A204.1 (cell line): ENCODE data around the gene FAM50A.

Source experiments
- FAIRE-seq: peaks from 2 replicates; lab custom pipeline; 2012; peaks lifted over from hg19 to GRCh38; lab: Jason Lieb, UNC

Gene FAM50A

DNA sequence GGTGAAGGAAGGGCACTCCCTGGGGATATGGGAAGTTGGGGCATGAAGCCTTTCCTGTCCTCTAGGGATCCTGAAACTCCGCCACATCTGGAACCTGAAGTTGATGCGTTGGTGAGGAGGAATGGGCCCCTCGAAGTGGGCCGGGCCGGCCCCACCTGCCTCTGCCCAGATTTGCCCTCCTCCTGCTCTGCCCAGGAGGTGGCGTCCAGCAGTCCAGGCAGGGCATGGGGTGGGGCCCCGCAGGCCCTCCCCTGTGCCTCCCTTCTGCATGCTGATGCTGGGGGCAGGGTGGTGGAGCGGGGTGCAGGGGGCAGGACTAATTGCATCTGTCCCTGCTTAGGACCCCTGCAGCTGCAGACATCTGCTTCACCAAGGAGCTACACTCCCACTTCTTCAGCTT is 30.8 kb upstream of the FAM50A start:
- FAIRE-seq, result no peak

DNA sequence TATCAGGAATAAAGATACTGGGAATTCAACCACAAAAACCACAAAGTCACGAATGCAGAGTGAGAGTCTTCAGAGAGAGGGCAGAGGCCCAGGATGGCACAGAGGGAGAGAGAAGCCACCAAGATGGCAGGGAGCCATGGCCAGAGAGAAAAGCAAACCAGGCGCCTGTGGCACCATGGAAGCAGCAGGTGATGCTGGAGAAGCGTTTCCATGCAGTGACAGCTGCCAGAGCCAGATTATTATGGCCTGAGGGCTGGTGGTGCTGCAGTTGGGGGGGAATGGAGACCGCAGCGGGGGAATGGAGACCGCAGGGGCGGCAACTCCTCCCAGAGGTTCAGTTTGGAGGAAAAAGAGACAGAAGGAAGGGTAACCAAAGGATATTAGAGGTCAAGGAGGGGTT is 26.8 kb upstream of the FAM50A start:
- FAIRE-seq, result no peak

GRCh38 chrX:154419189-154419588 is 24.8 kb upstream of the FAM50A start:
- no peak for FAIRE-seq

DNA sequence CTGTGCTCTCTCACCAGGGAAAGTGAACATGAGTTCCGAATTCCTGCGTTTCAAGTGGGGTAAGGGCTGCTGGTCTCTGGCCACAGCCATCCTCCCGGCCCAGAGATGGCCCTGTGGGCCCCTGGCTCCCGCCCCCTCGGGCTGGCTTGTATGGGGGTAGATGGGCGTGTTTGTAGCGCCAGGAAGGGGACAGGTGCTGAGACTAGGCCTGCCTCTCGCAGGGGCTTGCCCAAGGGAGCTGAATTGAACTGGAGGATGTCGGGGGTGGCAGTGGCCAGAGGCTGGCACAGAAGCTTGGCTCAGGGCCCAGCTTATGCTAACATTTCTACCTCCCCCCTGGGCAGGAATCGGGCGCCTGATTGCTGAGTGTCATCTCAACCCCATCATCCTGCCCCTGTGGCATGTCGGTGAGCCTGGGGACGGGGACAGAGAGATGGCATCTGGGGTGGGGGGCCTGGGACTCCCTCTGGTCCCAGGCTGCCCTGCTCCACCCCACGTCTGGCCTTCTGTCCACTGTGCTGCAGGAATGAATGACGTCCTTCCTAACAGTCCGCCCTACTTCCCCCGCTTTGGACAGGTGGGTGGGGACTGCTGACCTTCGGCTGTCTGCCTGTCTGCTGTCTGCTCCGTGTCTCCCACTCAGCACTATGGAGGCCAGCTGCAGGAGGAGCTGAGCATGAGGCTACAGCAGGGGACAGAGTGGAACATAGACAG is 24.1 kb upstream of the FAM50A start:
- FAIRE-seq, result no peak

GRCh38 chrX:154420402-154420756 is 23.6 kb upstream of the FAM50A start:
- no peak for FAIRE-seq

GRCh38 chrX:154426916-154427770 is 16.8 kb upstream of the FAM50A start:
- FAIRE-seq, result no peak

- peak; percentile 57 for FAIRE-seq
Measured at GRCh38 chrX:154428176-154429171, 15.5 kb upstream of the FAM50A start, which contains the start of gene ATP6AP1. Gene ATP6AP1, plus strand, starts transcription at chrX:154428677. Its CDS starts 16 bp downstream, at chrX:154428693.

- no peak for FAIRE-seq
Measured at GRCh38 chrX:154429711-154430110, 14.2 kb upstream of the FAM50A start.

- no peak for FAIRE-seq
Measured at GRCh38 chrX:154430479-154430878, 13.5 kb upstream of the FAM50A start.

- no peak for FAIRE-seq
Measured at GRCh38 chrX:154430916-154431315, 13.0 kb upstream of the FAM50A start.

GRCh38 chrX:154431341-154431740 is 12.6 kb upstream of the FAM50A start:
- no peak for FAIRE-seq

- FAIRE-seq, result no peak
Measured at GRCh38 chrX:154432210-154432609, 11.7 kb upstream of the FAM50A start.

GRCh38 chrX:154433605-154434004 is 10.3 kb upstream of the FAM50A start:
- no peak for FAIRE-seq

DNA sequence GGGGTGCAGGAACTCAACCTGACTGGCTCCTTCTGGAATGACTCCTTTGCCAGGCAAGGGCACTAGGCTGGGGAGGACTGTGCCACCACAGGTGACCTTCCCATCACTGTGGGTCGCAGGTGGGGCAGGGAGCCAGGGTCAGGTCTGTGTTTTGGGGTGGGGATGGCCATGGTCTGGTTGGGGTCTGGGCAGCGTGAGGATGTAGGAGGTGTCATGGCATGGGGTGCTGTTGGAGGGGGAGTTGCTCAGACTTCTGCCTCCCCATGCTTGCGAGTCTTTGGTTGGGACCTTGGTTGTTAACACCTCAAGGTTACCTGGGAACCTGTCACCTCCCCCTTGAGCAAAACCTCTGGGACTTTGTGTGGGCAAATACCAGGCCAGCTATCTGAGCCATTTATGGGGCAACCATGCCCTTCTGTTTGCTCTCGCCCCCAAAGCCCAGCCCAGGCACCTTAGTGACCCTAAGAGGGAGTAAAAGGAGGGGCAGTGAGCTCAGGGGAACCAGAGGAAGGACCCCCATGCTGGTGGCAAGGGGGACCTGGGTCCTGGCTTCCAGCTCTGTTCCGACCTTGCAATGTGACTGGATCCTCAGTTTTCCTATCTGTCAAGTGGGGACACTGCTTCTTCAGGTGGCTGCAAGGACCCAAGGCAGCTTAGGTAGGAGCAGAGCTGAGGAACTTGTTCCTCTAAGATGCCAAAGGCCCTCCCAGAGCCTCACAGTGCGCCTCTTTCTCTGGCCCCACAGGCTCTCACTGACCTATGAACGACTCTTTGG is 9.4 kb upstream of the FAM50A start:
- no peak for FAIRE-seq

DNA sequence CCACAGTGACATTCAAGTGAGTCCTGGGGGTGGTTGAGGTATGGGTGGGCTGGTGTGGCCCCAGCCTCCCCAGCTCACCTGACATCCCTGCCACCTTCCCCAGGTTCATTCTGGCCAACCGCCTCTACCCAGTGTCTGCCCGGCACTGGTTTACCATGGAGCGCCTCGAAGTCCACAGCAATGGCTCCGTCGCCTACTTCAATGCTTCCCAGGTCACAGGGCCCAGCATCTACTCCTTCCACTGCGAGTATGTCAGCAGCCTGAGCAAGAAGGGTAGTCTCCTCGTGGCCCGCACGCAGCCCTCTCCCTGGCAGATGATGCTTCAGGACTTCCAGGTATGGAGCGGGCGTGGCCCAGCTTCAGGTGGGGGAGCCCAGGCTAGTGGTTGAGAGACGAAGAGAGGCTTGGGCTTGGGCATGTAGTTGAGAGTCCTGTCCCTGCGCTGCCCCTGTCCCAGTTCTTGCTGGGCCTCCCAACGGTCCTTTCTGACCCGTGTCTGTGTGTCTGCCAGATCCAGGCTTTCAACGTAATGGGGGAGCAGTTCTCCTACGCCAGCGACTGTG is 8.7 kb upstream of the FAM50A start:
- FAIRE-seq, result no peak

DNA sequence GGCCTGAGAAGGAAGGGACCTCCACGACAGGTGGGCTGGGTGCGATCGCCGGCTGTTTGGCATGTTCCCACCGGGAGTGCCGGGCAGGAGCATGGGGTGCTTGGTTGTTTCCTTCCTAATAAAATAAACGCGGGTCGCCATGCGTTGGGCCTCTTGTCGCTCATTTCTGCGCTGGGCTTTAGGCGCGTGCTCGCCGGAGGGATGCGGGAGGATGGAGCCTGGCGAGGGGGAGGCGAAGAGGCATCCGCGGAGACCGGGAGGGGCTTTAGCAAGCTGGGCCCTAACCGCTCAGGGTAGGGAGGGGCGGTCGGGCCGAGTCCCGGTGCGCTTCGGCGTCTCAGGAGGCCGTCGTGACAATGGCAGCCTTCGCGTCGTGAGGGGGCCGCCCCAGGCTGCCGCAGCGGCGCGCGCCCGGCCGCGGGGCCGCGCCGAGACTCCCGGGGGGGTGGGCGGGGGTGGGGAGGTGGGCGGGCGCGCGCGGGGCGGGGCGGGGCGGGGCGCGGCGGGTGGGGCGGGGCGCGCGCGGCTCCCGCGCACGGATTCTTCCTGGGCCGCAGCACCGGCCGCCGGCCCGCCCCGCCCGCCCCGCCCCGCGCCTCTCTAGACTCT is 7.5 kb upstream of the FAM50A start:
- no peak for FAIRE-seq

GRCh38 chrX:154436983-154437752 is 6.8 kb upstream of the FAM50A start, which contains the start of gene GDI1:
Gene GDI1, plus strand, starts transcription at chrX:154437154. Its CDS starts 101 bp downstream, at chrX:154437255.
- FAIRE-seq, result no peak

DNA sequence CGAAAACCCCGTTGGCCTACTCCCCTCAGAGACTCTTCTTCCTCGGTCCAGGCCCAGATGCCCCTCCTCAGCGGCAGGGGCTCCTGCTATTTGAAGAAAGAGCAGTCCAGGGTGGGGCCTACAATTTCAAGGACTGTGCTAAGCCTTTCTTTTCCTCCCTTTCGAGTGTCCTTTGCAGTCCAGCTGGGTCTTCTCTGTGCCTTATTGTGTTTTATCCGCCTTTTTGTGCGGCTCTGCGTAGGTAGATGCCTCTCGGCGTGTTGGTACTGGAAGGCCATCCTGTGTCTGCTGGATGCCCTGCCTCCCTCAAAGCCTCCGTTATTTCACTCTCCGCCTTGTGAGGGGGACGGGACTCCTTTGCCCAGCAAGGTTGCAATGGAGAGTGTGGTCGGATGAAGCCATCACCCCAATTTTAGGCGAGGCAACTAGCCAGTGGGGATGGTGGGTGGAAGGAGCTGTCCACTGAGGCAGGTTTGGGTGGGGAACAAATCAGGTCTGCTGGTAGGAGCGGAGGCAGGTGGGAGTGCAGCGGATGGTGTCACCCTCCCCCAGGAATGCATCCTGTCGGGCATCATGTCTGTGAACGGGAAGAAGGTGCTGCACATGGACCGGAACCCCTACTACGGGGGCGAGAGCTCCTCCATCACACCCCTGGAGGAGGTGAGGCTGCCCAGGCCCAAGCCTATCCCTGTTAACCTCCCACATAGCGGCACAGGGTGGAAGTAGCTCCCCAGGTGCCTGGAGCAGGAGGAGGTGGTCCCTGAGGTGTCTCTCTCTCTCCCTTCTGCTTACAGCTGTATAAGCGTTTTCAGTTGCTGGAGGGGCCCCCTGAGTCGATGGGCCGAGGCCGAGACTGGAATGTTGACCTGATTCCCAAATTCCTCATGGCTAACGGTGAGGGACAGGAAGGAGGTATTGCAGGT is 5.7 kb upstream of the FAM50A start:
- FAIRE-seq, result no peak

- no peak for FAIRE-seq
Measured at GRCh38 chrX:154439841-154440240, 4.1 kb upstream of the FAM50A start.
